UCSD-AML1 (cell line): Measurements from ENCODE around the gene H6PD.

Experiments
- DNase-seq: peaks from one replicate; lab custom pipeline; 2025; ENCODE audit not compliant: unreplicated experiment; lab: John Stamatoyannopoulos, UW

H6PD gene

DNA sequence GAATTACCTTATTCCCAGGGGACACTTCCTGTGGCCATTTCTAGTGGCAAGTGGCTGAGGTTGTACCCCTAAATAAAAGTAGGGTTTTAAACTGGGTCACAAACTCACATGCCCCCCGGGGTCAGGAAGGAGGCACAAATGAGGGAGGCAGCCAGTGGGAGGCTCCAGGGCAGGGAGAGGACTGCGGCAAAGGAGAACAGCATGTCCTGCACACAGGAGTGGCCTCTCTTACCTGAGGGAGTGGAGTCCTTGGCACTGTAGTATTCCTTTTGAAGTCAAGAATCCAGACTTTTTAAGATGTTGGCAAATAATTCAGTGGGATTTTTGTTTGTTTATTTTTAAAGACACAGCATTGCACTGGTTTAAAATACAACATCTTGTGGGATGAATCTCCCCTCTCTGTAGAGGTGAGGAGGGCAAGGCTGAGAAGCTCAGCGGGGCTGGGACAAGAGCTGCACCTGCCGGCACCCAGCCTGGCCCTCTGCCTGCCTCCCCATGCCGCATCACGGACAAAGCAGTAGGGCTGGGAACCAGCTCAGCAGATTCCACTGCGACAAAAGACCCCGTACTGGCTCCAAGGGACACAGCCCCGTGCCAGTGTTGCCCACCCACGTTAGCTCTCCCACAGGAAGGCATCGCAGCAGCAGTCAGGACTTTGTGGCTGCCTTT lies 80.3 kb downstream of the H6PD start:
- no peak for DNase-seq

DNA sequence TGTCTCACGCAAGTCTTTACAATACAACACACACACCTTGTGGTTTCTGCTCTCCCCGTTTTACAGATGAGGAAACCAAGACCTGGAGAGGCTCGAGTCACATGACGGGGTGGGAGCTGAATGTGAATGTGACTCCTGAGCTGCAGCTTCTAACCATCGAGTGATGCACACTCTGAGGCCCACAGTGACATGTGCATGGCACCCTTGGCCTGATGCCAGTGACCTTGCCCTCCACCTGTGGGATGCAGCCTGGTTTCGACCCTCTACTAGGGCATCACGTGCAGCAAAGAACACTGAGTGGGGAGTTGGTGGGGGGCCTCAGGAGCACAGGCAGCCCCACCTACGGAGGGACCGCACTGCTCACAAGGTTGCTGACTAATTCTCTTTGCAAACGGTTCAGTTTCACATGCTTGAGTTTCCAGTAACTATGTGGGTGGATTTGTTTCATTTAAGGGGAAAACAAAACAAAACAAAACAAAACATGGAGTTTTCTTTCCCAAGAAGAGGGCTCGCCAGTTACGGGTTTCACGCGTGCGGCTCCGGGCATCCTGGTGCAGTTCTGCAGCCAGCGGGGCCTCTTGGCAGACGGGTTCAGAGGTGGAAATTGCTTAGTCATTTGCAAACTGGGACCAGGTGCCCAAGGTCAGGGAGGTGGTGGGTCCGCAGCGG lies 81.0 kb downstream of the H6PD start:
- DNase-seq: no peak

DNA sequence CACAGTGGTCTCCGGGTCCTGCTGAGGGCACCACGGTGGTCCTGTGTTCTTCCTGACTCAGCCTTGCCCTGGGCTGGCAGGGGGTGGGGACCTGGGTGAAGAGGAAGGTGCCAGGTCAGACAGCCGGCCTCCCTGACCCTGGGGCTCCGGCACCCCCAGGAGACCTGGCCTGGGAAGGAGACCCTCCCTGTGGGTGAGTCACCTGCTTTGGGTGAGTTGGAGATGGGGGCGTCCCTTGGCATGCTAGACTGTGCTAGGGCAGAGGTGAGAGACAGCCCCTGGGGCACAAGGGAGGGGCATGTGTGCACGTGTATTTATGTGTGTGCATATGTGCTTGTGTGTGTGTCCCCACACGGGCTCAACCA lies 81.5 kb downstream of the H6PD start:
- no peak for DNase-seq

DNA sequence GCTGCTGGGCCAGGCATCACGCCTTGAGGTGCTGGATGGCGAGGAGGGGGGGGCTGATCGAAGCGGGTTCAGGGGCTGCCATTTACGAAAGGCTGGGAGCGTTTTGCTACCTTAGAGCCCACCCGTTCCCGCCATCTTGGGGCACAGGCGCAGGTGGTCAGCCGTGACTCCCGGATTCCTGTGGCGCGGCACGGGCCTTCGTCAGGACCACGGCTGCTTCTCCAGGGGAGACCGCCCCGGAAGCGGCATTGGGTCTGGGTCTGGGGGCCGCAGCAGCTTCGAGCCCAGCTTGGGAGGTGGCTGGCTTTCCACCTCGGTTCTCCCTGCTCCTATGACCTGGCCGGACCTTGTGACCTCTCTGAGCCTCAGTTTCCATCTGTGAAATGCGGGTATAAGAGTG lies 81.9 kb downstream of the H6PD start:
- DNase-seq: no peak

DNA sequence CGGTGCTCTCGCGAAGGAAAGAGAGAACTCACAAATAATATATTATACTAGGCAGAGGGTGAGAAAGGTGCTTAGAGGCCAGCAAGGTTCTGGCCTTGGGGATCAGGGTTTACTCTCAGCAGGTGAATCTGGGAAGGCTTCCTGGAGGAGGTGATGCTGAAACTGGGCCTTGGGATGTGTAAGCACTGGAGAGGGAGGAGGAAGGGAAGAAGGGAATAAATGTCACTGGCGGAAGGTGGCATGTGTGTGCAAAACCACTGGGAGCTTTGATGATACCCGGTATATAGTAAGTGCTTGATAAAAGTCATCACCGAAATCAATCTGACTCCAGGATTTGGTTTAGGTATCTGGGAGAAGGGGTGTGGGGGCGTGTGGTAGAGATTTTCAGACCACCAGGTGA lies 82.5 kb downstream of the H6PD start:
- DNase-seq: no peak

- no peak for DNase-seq
Measured at GRCh38 chr1:9317591-9318417, 83.2 kb downstream of the H6PD start.

DNA sequence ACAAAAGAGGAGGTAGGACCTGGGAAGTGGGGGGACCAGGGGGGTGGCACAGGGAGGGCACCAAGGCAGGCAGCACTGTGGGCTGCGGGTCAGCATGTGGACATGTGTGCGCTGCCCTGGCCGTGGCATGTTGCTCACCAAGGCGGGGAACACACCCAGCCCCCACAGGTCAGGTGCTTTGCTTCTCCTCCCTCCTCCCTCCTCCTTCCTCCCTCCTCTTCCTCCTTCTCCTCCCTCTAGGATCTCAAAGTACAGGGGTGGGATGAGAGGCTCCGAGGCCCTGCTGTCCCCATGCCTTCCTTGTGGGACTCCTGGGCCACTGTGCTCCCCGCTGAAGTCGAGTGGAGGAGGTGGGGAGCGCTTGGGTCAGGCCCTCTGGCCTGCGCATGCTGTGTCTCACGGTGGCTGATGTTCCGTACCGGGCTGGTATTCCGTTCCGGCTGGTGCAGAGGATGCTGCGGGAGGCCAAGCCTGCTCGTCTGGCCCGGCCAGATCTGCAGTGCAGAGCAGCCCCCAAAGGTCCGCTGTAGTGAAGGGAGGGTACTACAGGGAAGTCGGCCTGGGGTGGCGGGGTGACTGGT lies 84.7 kb downstream of the H6PD start:
- DNase-seq: no peak

GRCh38 chr1:9319789-9320519 lies 85.4 kb downstream of the H6PD start:
- no peak for DNase-seq
